ENCODE data around the gene FRA10AC1. TPM values are rescaled to one million over a fixed set of nuclear protein-coding genes. Genes with fewer than 3 reads are reported as not detected.

Gene FRA10AC1
- total and polyA plus RNA-seq, 10 of the 15 experiments (the other 5 are each of a cell fraction or from before 2014, with no cell fraction given): 5.3 to 18.1 (median 9.9) TPM

- no peak overlapping the region for H3K9ac ChIP-seq (ENCODE audit: control insufficient read depth, insufficient read depth, low read length)
- no peaks in the 10 kb centered on the region for H3K79me2 ChIP-seq (ENCODE audit: control insufficient read depth, insufficient read depth, low read length)
- peaks cover 0 to 3% of the 10 kb centered on the region in 2 experiments; a peak in 3 of 4 replicates for H3K36me3 ChIP-seq (ENCODE audit: control insufficient read depth in 2 of 2, insufficient read depth in 2 of 2, low read length in 1 of 2)
- H3K4me1 ChIP-seq (ENCODE audit: control insufficient read depth, insufficient read depth, low read length): no peaks in the 10 kb centered on the region
- H3K4me3 ChIP-seq: no peak overlapping the region
- TF ChIP-seq NR2C2 (IDR thresholded peaks at IDR 0.05; ENCODE audit: borderline replicate concordance, control insufficient read depth, insufficient read length, low read depth): no peak
- TF ChIP-seq ATF7 (IDR thresholded peaks at IDR 0.05; ENCODE audit: low read depth): no peak
- TF ChIP-seq RCOR1 (conservative IDR thresholded peaks at IDR 0.05; ENCODE audit: low read depth, low read length): no peak
- no peak for TF ChIP-seq BACH1 (IDR thresholded peaks at IDR 0.05; ENCODE audit: borderline replicate concordance)
- TF ChIP-seq E2F8 (IDR thresholded peaks at IDR 0.05; ENCODE audit: low read depth, partially characterized antibody): no peak
- no peak for TF ChIP-seq ETV6 (conservative IDR thresholded peaks at IDR 0.05 in 1 of 2, IDR thresholded peaks at IDR 0.05 in 1 of 2; ENCODE audit: borderline replicate concordance in 1 of 2, low read depth in 1 of 2)
- TF ChIP-seq ZBTB4 (CRISPR knock-in tag; IDR thresholded peaks at IDR 0.05): no peak
- TF ChIP-seq SMAD5 (IDR thresholded peaks at IDR 0.05; ENCODE audit: low read depth): no peak
- no peak for TF ChIP-seq POLR2A (IDR thresholded peaks at IDR 0.05; ENCODE audit: low read depth, low read length)
- no peak for TF ChIP-seq FOS (IDR thresholded peaks at IDR 0.05; ENCODE audit: borderline replicate concordance, extremely low read depth, insufficient read length)
- TF ChIP-seq TCF12 (IDR thresholded peaks at IDR 0.05; ENCODE audit: low read depth, low read length): no peak
- no peak for TF ChIP-seq PAX5 (IDR thresholded peaks at IDR 0.05; ENCODE audit: borderline replicate concordance, low read depth, low read length)
- BruUV-seq (replicated peaks): no TSS peak
- no peaks in the 10 kb centered on the region for H3K27me3 ChIP-seq (replicated peaks in 1 of 2; ENCODE audit: control insufficient read depth in 2 of 2, insufficient read depth in 2 of 2, low read length in 1 of 2)
- ChIA-PET CTCF (interaction anchor here (0.6 to 1.2 kb wide), 6 partner anchors 13 to 1127 kb away, joined by 3 to 8 read pairs (median 3); no protein-coding TSS in a partner anchor), RAD21 (ENCODE audit: unreplicated experiment) (no interaction called here), POLR2A (no interaction called here), SMC1A (ENCODE audit: uncharacterized antibody, unreplicated experiment) (no interaction called here)
- no peaks in the 10 kb centered on the region for H4K20me1 ChIP-seq (ENCODE audit: control insufficient read depth, insufficient read depth)
- intact Hi-C loops (cut with micrococcal nuclease; ENCODE audit: unreplicated experiment): loop anchor here (5.0 kb wide), 1 partner anchor 162 kb away; no protein-coding TSS in a partner anchor
- no peak for FAIRE-seq
- H3K4me2 ChIP-seq (ENCODE audit: control insufficient read depth, insufficient read depth): no peak overlapping the region
- ATAC-seq: no peak
- no peak overlapping the region for H2AFZ ChIP-seq (ENCODE audit: control insufficient read depth, low read depth, low read length)
- H3K9me3 ChIP-seq (replicated peaks; ENCODE audit: control insufficient read depth, insufficient read depth, low read length): no peaks in the 10 kb centered on the region
- H3K27ac ChIP-seq (ENCODE audit: control insufficient read depth, insufficient read depth): no peak overlapping the region
- in situ Hi-C loops (cut with MboI): no loop called here
- 95% methylated on average over 2 of the region's 2 CpGs for WGBS (ENCODE audit: insufficient coverage, insufficient replicate concordance, low lambda C conversion rate, missing lambda C conversion rate)
- DNase-seq (ENCODE audit: low read depth, low spot score): no peak
Observed at GRCh38 chr10:93695740-93696139, 6.7 kb downstream of the FRA10AC1 start.
